K562 (cell line): ENCODE data around the gene TDG. TPM values are rescaled to one million over a fixed set of nuclear protein-coding genes. Genes with fewer than 3 reads are reported as not detected.

Experiments
- ADNP ChIP-seq: fragments of 200-800 bp; sonication (Bioruptor generic); IDR thresholded peaks from 2 replicates; pipeline ENCODE4 v1.6.1; 2016; ENCODE audit warnings: missing genetic modification characterization, missing compliant biosample characterization
- CTBP1 ChIP-seq: fragments of 450-650 bp; IDR thresholded peaks from 2 replicates; pipeline ENCODE4 v1.6.1; 2016; ENCODE audit warnings: borderline replicate concordance
- GTF2F1 ChIP-seq: IDR thresholded peaks from 2 replicates; pipeline ENCODE4 v1.6.1; 2011; ENCODE audit warnings: low read depth, low read length, improper control_type of control experiment
- MEIS2 ChIP-seq: fragments of 450-650 bp; IDR thresholded peaks from 2 replicates; pipeline ENCODE4 v1.6.1; 2014; ENCODE audit warnings: mild to moderate bottlenecking; ENCODE audit not compliant: partially characterized antibody
- PHF8 ChIP-seq: fragments of 200-600 bp; sonication (generic); IDR thresholded peaks from 2 replicates; pipeline ENCODE4 v1.6.1; 2012; ENCODE audit warnings: mixed run types, mild to moderate bottlenecking, inconsistent platforms, low read length, moderate library complexity, borderline replicate concordance
- RBBP5 ChIP-seq: fragments of 200-600 bp; sonication (generic); IDR thresholded peaks from 2 replicates; pipeline ENCODE4 v1.6.1; 2012; ENCODE audit warnings: borderline replicate concordance, mild to moderate bottlenecking, low read length, control low read depth, inconsistent platforms; ENCODE audit not compliant: insufficient read depth, poor library complexity, severe bottlenecking
- RCOR1 ChIP-seq, 2 experiments: IDR thresholded peaks; 2 replicates each; pipeline ENCODE4 v1.6.1; 2012; ENCODE audit warnings: low read depth in 2 of 2, low read length in 2 of 2, borderline replicate concordance in 1 of 2, improper control_type of control experiment in 1 of 2
- ZBTB1 ChIP-seq: sonication (generic); formaldehyde crosslinking; IDR thresholded peaks from 2 replicates; pipeline ENCODE4 v1.8.1; 2023; ENCODE audit warnings: missing genetic modification reagents, low read depth, mild to moderate bottlenecking, borderline replicate concordance
- ZKSCAN8 ChIP-seq: fragments of 200-800 bp; sonication (Bioruptor generic); IDR thresholded peaks from 2 replicates; pipeline ENCODE4 v1.6.1; 2016; ENCODE audit warnings: missing genetic modification characterization, missing compliant biosample characterization
- ZNF263 ChIP-seq: sonication (generic); formaldehyde crosslinking; IDR thresholded peaks from 2 replicates; pipeline ENCODE4 v1.8.0; 2022; ENCODE audit warnings: mild to moderate bottlenecking, missing genetic modification reagents, borderline replicate concordance
- polyA plus RNA-seq, 8 experiments: library from polyadenylated mRNA; depleted of rRNA in 4 of 8; stranded (reverse) in 5 of 8; unstranded in 3 of 8; fragments of >200 nt; fragmentation: Nextera tagmentation in 2 of 8; fragmentation: Illumina TruSeq in 1 of 8; extraction: Ambion mirVana in 2 of 8; extraction: Trizol in 1 of 8; gene quantifications; 2 replicates each; pipeline versions ENCODE4 v1.2.1 to v1.2.3, GENCODE V29; 2011 to 2014; ENCODE audit warnings: inconsistent platforms in 1 of 8, missing spikeins in 1 of 8
- total RNA-seq, 7 experiments: library from RNA; depleted of rRNA in 6 of 7; stranded (reverse); fragments of >200 nt in 6 of 7; fragmentation: Illumina TruSeq in 2 of 7; extraction: Trizol in 2 of 7; gene quantifications; 2 replicates each; pipeline versions ENCODE4 v1.2.1 to v1.2.3, GENCODE V29; 2011 to 2021; ENCODE audit warnings: low replicate concordance in 1 of 7
- TF ChIP-seq, protein P1 (sequence below): fragments of 450-650 bp; formaldehyde crosslinking; IDR thresholded peaks from 2 replicates; pipeline ENCODE4 v1.4.0; 2020; ENCODE audit warnings: mild to moderate bottlenecking, moderate library complexity
- TF ChIP-seq, protein P2 (sequence below): fragments of 450-650 bp; conservative IDR thresholded peaks from 2 replicates; pipeline ENCODE4 v1.6.1; 2016; ENCODE audit warnings: missing genetic modification characterization, low read depth, mild to moderate bottlenecking, control low read depth, missing compliant biosample characterization
- TF ChIP-seq, protein P3 (sequence below): sonication (generic); formaldehyde crosslinking; IDR thresholded peaks from 2 replicates; pipeline ENCODE4 v1.8.0; 2022; ENCODE audit warnings: mild to moderate bottlenecking, low read depth, missing genetic modification reagents

Gene TDG
- total and polyA plus RNA-seq, 9 of the 15 experiments (the other 6 are each of a cell fraction or from before 2014, with no cell fraction given): 37.6 to 77.2 (median 64.0) TPM

DNA sequence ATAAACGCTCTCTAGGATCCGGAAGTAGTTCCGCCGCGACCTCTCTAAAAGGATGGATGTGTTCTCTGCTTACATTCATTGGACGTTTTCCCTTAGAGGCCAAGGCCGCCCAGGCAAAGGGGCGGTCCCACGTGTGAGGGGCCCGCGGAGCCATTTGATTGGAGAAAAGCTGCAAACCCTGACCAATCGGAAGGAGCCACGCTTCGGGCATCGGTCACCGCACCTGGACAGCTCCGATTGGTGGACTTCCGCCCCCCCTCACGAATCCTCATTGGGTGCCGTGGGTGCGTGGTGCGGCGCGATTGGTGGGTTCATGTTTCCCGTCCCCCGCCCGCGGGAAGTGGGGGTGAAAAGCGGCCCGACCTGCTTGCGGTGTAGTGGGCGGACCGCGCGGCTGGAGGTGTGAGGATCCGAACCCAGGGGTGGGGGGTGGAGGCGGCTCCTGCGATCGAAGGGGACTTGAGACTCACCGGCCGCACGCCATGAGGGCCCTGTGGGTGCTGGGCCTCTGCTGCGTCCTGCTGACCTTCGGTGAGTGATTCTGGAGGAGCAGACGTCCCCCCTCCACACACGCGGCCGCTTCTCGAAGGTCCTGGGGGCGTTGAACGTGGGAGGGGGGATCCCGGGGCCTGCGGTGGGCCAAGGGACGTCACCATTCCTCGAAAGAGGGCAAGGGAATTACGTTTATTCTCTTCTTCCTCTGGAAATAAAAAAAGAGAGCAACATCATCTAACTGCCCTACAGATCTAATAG is 35.5 kb upstream of the TDG start, which contains the start of gene HSP90B1 (continued):
- TF ChIP-seq ZBTB1 (no peak), MEIS2 (peak; percentile 67), ZNF263 (CRISPR knock-in tag) (no peak), GTF2F1 (0 out of 2 replicates have a peak, but pooled peaks have one; percentile 43), CTBP1 (peak; percentile 47; the same call in 1 of the 2 replicates), RCOR1 (IDR thresholded peaks at IDR 0.05; ENCODE audit: borderline replicate concordance in 1 of 2, low read depth in 2 of 2, low read length in 2 of 2) (peak in 1 of 2 experiments; percentile 81; a peak in 3 of 4 replicates), ADNP (tag) (no peak), RBBP5 (no peak), ZKSCAN8 (CRISPR knock-in tag) (0 out of 2 replicates have a peak, but pooled peaks have one; percentile 21), PHF8 (peak; percentile 87; the same call in 1 of the 2 replicates)
- TF ChIP-seq, protein P1, sequence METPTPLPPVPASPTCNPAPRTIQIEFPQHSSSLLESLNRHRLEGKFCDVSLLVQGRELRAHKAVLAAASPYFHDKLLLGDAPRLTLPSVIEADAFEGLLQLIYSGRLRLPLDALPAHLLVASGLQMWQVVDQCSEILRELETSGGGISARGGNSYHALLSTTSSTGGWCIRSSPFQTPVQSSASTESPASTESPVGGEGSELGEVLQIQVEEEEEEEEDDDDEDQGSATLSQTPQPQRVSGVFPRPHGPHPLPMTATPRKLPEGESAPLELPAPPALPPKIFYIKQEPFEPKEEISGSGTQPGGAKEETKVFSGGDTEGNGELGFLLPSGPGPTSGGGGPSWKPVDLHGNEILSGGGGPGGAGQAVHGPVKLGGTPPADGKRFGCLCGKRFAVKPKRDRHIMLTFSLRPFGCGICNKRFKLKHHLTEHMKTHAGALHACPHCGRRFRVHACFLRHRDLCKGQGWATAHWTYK: 0 out of 2 replicates have a peak, but pooled peaks have one; percentile 60
- TF ChIP-seq, protein P2, sequence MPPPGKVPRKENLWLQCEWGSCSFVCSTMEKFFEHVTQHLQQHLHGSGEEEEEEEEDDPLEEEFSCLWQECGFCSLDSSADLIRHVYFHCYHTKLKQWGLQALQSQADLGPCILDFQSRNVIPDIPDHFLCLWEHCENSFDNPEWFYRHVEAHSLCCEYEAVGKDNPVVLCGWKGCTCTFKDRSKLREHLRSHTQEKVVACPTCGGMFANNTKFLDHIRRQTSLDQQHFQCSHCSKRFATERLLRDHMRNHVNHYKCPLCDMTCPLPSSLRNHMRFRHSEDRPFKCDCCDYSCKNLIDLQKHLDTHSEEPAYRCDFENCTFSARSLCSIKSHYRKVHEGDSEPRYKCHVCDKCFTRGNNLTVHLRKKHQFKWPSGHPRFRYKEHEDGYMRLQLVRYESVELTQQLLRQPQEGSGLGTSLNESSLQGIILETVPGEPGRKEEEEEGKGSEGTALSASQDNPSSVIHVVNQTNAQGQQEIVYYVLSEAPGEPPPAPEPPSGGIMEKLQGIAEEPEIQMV (tag): peak; percentile 65; the same call in 1 of the 2 replicates
- TF ChIP-seq, protein P3, sequence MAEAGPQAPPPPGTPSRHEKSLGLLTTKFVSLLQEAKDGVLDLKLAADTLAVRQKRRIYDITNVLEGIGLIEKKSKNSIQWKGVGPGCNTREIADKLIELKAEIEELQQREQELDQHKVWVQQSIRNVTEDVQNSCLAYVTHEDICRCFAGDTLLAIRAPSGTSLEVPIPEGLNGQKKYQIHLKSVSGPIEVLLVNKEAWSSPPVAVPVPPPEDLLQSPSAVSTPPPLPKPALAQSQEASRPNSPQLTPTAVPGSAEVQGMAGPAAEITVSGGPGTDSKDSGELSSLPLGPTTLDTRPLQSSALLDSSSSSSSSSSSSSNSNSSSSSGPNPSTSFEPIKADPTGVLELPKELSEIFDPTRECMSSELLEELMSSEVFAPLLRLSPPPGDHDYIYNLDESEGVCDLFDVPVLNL: peak; percentile 89; the same call in 1 of the 2 replicates
